Body of pancreas (tissue), 4 donors: ENCODE data around the gene CFAP97D2. TPM values are rescaled to one million over a fixed set of nuclear protein-coding genes. Genes with fewer than 3 reads are reported as not detected.
"Not testable (repeated sequence)": the region's sequence is repeated elsewhere in the genome, so short reads cannot be mapped to it uniquely, and the experiment has no call there.

Experiments used
- ATAC-seq: fragments of 150-250 bp; one replicate; pipeline ENCODE4 v1.9.1; 2016
- DNase-seq, 4 donors: peaks; one replicate each; pipeline ENCODE4 v3.0.0-alpha.2; 2019
- H3K27ac ChIP-seq, 4 donors: fragments of 200-600 bp; sonication (generic); 1 replicate in 3 of 4; 2 replicates in 1 of 4; pipeline versions ENCODE4 v1.5.1 to v1.6.1; 2016 to 2019; ENCODE audit warnings: mild to moderate bottlenecking in 1 of 4, mixed read lengths in 1 of 4, moderate library complexity in 1 of 4
- H3K27me3 ChIP-seq, 2 donors: fragments of 200-600 bp; sonication (generic); one replicate each; pipeline ENCODE4 v1.6.0; 2016; ENCODE audit warnings: mild to moderate bottlenecking in 1 of 2
- H3K36me3 ChIP-seq, 2 donors: fragments of 200-600 bp; sonication (generic); replicated peaks in 1 of 2; 2 replicates each; pipeline ENCODE4 v1.5.1; 2016; ENCODE audit warnings: low read depth in 2 of 2; ENCODE audit not compliant: insufficient read depth in 1 of 2
- H3K4me1 ChIP-seq: fragments of 200-600 bp; sonication (generic); one replicate; pipeline ENCODE4 v1.6.0; 2016
- H3K4me3 ChIP-seq, 2 donors: fragments of 200-600 bp; sonication (generic); 1 replicate in 1 of 2; 2 replicates in 1 of 2; pipeline ENCODE4 v1.5.1; 2016 to 2019
- H3K9me3 ChIP-seq, 3 donors: fragments of 200-600 bp; sonication (generic); 1 replicate in 2 of 3; 2 replicates in 1 of 3; pipeline ENCODE4 v1.5.1; 2016
- POLR2A ChIP-seq, 3 donors: fragments of 450-650 bp; IDR thresholded peaks; one replicate each; pipeline ENCODE4 v1.6.1; 2016; ENCODE audit warnings: antibody characterized with exemption in 3 of 3, mild to moderate bottlenecking in 2 of 3
- WGBS, 2 donors: methylation state at CpG; one replicate each; pipeline ENCODE4 v1.1.5; 2017; 5-methylcytosine and 5-hydroxymethylcytosine counted together
- intact Hi-C: fragments of 100-400 bp; cut with DNase I; formaldehyde crosslinking; loops from one replicate; pipeline ENCODE4 v1.15.1; 2023
- total RNA-seq, 2 donors: library from RNA; depleted of rRNA; stranded (reverse); fragments of >200 nt; gene quantifications; one replicate each; pipeline ENCODE4 v1.1.0, GENCODE V29; 2016
- TF ChIP-seq, protein P1 (sequence below), 7 experiments: fragments of 450-650 bp in 4 of 7; fragments of 200-600 bp in 3 of 7; sonication (generic) in 3 of 7; IDR thresholded peaks; one replicate each; pipeline ENCODE4 v1.5.1; 2016 to 2019; ENCODE audit warnings: antibody characterized with exemption in 7 of 7

The CFAP97D2 gene
- total RNA-seq, 2 donors from 2014 or later: not detected

DNA sequence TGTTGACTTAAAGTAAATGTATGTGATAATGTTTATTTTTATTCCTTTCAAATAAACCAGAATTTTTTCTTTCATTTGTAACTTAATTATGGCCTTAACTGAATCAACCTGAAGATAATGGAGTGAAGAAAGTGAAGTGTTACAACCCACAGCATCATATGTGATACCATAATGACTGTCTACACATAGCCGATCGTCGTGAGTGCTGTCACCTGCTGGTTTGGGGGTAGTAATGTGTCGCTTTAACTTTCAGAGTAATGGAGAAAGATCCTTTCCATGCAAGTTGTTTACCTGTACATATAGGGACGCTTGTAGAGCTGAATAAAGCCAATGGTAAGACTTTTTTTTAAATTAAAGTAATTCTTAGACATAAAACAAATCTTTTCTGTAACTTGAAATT lies 65.6 kb downstream of the CFAP97D2 start:
- peaks cover 23 to 61% of the 10 kb centered on the region in 2 donors for H3K36me3 ChIP-seq

DNA sequence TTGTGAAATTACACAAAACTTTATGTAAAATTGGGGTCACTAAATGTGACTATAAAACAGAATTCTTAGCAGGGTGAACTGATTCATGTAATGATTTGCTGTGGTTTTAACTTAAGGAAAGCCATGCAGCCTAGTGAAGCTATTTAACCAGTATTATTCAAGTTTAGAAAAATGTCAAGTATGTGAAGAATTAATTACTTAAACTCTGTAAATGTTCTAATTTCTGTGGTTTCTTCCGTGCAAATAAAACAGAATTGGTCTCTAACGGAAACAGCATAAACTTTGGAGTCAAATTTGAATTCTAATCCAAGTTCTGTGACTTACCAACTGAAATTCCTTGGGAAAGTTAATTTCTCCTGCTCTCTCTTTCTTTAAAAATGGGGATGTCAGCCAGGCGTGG lies 69.0 kb downstream of the CFAP97D2 start:
- WGBS, 2 donors: 81 to 93% methylated on average over 3 of the region's 3 CpGs
- H3K4me3 ChIP-seq: no peak overlapping the region
- DNase-seq: no peak
- no peaks in the 10 kb centered on the region for H3K4me1 ChIP-seq
- peaks cover 25 to 53% of the 10 kb centered on the region in 2 donors for H3K36me3 ChIP-seq
- no peaks in the 10 kb centered on the region for H3K9me3 ChIP-seq
- H3K27me3 ChIP-seq: no peaks in the 10 kb centered on the region
- no peak overlapping the region for H3K27ac ChIP-seq
- ATAC-seq: no peak
- no peak for TF ChIP-seq POLR2A (IDR thresholded peaks at IDR 0.05)
- TF ChIP-seq, protein P1, sequence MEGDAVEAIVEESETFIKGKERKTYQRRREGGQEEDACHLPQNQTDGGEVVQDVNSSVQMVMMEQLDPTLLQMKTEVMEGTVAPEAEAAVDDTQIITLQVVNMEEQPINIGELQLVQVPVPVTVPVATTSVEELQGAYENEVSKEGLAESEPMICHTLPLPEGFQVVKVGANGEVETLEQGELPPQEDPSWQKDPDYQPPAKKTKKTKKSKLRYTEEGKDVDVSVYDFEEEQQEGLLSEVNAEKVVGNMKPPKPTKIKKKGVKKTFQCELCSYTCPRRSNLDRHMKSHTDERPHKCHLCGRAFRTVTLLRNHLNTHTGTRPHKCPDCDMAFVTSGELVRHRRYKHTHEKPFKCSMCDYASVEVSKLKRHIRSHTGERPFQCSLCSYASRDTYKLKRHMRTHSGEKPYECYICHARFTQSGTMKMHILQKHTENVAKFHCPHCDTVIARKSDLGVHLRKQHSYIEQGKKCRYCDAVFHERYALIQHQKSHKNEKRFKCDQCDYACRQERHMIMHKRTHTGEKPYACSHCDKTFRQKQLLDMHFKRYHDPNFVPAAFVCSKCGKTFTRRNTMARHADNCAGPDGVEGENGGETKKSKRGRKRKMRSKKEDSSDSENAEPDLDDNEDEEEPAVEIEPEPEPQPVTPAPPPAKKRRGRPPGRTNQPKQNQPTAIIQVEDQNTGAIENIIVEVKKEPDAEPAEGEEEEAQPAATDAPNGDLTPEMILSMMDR (IDR thresholded peaks at IDR 0.05): no peak
- intact Hi-C loops: no loop called here

More for the DNA sequence above, 65.6 kb downstream of the CFAP97D2 start:
- Histone ChIP-seq H3K27ac (no peak overlapping the region), H3K4me3 (no peak overlapping the region), H3K27me3 (no peaks in the 10 kb centered on the region), H3K9me3 (no peaks in the 10 kb centered on the region), H3K4me1 (no peaks in the 10 kb centered on the region)
- no peak for ATAC-seq
- intact Hi-C loops: no loop called here
- no peak for DNase-seq
- 73 to 88% methylated on average over 5 of the region's 5 CpGs for WGBS, 2 donors
- TF ChIP-seq, protein P1 (IDR thresholded peaks at IDR 0.05): no peak
- TF ChIP-seq POLR2A (IDR thresholded peaks at IDR 0.05): no peak

DNA sequence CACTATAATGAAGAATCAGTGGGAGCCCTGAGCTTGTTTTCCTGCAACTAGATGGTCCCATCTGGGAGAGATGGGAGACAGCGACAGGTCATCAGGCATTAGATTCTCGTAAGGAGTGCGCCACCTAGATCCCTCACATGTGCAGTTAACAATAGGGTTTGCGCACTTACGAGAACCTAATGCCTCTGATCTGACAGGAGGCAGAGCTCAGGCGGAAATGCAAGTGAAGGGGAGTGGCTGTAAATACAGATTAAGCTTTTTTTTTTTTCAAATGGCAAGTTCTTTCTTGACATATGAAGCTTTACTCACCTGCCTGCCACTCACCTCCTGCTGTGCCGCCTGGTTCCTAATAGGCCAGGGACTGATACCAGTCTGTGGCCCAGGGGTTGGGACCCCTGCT lies 70.0 kb downstream of the CFAP97D2 start:
- no peak for TF ChIP-seq POLR2A (IDR thresholded peaks at IDR 0.05)
- TF ChIP-seq, protein P1 (IDR thresholded peaks at IDR 0.05): no peak
- DNase-seq: no peak
- Histone ChIP-seq H3K27ac (no peak overlapping the region), H3K4me3 (no peak overlapping the region), H3K9me3 (no peaks in the 10 kb centered on the region), H3K36me3 (peaks cover 25 to 51% of the 10 kb centered on the region in 2 donors), H3K27me3 (no peaks in the 10 kb centered on the region), H3K4me1 (no peaks in the 10 kb centered on the region)
- intact Hi-C loops: no loop called here
- WGBS, 2 donors: 89 to 90% methylated on average over 7 of the region's 7 CpGs
- ATAC-seq: no peak

DNA sequence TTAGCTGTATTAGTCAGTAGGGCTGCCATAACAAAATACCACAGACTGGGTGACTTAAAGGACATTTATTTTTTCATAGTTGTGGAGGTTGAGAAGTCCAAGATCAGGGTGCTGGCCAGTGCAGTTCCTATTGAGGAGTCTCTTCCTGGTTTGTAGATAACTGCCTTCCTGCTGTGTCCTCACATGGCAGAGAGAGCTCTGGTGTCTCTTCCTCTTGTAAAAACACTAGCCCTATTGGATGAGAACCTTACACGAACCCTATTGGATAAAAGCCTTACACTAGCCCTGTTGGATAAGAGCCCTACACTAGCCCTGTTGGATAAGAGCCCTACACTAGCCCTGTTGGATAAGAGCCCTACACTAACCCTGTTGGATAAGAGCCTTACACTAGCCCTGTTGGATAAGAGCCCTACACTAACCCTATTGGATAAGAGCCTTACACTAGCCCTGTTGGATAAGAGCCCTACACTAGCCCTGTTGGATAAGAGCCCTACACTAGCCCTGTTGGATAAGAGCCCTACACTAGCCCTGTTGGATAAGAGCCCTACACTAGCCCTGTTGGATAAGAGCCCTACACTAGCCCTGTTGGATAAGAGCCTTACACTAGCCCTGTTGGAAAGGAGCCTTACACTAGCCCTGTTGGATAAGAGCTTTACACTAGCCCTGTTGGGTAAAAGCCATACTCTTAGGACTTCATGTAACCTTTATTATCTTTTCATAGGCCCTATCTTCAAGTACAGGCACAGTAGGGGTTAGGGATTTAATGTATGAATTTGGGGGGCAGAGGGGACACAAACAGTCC lies 72.8 kb downstream of the CFAP97D2 start:
- 80 to 82% methylated on average over 1 of the region's 1 CpG for WGBS, 2 donors
- ATAC-seq, H3K27ac ChIP-seq, H3K9me3 ChIP-seq, H3K27me3 ChIP-seq, H3K4me3 ChIP-seq, intact Hi-C loops, H3K4me1 ChIP-seq, DNase-seq: not testable (repeated sequence)
- peaks cover 23 to 38% of the 10 kb centered on the region in 2 donors for H3K36me3 ChIP-seq

DNA sequence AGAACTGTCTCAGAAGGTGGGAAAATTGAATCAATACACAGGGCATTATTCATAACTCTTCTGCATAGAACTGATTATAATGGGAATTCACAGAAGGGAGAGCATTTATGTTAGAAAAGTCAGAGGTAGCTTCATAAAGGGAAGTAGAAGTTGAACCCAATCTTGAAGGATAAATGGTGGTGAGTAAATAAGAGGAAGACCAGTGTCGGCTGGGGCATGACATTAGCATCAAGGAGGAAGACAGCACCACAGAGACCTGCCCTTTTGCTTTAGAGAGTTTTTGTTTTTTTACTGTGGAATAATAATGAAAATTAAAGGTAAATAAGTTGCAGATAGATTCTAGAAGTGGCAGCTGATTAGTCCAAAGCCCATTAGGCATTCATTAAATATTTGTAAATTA lies 77.5 kb downstream of the CFAP97D2 start:
- TF ChIP-seq POLR2A (IDR thresholded peaks at IDR 0.05): no peak
- TF ChIP-seq, protein P1 (IDR thresholded peaks at IDR 0.05): no peak
- peaks cover 37% of the 10 kb centered on the region for H3K4me1 ChIP-seq
- ATAC-seq (no peak), DNase-seq (no peak)
- no peak overlapping the region for H3K4me3 ChIP-seq
- no peaks in the 10 kb centered on the region for H3K9me3 ChIP-seq
- WGBS, 2 donors: 62 to 86% methylated on average over 1 of the region's 1 CpG
- H3K27me3 ChIP-seq: no peaks in the 10 kb centered on the region
- intact Hi-C loops: no loop called here
- H3K27ac ChIP-seq: no peak overlapping the region
- H3K36me3 ChIP-seq: peaks cover 6 to 17% of the 10 kb centered on the region in 2 donors
